Measurements from ENCODE around the gene MROH7.

DNA sequence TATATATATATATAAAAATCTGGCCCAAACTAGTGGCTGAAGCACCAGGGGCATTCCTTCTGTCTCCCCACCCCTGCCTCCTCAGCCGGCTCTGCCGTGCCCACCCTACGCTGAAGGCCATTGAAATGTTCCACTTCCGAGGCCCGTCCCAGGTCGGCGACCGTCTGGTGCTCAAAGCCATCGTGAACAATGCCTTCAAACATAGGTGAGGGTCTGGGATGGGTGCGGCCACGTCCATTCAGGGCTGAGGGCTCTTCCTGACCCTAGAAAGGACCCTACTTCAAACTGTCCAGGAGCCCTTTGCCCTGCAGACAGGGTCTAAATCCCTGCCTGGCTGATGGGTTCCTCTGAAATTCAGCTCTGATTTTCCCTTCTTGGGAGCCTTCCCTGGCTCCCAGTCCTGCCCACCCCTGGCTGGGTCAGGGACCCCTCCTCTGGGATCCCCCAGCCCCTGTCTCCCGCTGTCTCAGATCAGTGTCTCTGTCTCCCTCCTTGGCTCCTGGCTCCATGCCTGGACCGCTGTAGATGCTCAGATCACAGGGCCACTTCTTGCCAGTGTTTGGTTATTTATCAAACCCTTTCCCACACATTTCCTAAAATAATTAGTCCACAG, 42.3 kb upstream of the MROH7 start:
- no peak for TF ChIP-seq POLR2A (IDR thresholded peaks at IDR 0.05)
- TF ChIP-seq, protein P1, sequence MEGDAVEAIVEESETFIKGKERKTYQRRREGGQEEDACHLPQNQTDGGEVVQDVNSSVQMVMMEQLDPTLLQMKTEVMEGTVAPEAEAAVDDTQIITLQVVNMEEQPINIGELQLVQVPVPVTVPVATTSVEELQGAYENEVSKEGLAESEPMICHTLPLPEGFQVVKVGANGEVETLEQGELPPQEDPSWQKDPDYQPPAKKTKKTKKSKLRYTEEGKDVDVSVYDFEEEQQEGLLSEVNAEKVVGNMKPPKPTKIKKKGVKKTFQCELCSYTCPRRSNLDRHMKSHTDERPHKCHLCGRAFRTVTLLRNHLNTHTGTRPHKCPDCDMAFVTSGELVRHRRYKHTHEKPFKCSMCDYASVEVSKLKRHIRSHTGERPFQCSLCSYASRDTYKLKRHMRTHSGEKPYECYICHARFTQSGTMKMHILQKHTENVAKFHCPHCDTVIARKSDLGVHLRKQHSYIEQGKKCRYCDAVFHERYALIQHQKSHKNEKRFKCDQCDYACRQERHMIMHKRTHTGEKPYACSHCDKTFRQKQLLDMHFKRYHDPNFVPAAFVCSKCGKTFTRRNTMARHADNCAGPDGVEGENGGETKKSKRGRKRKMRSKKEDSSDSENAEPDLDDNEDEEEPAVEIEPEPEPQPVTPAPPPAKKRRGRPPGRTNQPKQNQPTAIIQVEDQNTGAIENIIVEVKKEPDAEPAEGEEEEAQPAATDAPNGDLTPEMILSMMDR (IDR thresholded peaks at IDR 0.05) = no peak
